SU-DHL-6 (cell line): ENCODE results near the gene MECR.

ENCODE experiments used
- H2AFZ ChIP-seq: fragments of 200-600 bp; sonication (generic); 2 replicates; pipeline ENCODE4 v1.6.1; 2014; ENCODE audit warnings: low read depth, mild to moderate bottlenecking, moderate library complexity, mixed read lengths, antibody characterized with exemption, low read length; ENCODE audit not compliant: severe bottlenecking
- H3F3A ChIP-seq: fragments of 200-600 bp; shearing (Covaris generic); 2 replicates; pipeline ENCODE4 v1.6.0; 2016; ENCODE audit warnings: antibody characterized with exemption, mild to moderate bottlenecking; ENCODE audit not compliant: insufficient read depth
- H3K27ac ChIP-seq: fragments of 200-600 bp; sonication (generic); 2 replicates; pipeline ENCODE4 v1.5.1; 2016; ENCODE audit warnings: low read depth, mild to moderate bottlenecking, low read length, moderate library complexity, mixed read lengths
- H3K27me3 ChIP-seq: fragments of 200-600 bp; sonication (generic), shearing (Covaris generic); 2 replicates; pipeline ENCODE4 v1.6.0; 2014; ENCODE audit warnings: mild to moderate bottlenecking, low read length
- H3K36me3 ChIP-seq: fragments of 200-600 bp; sonication (generic); 2 replicates; pipeline ENCODE4 v1.6.1; 2014; ENCODE audit warnings: mild to moderate bottlenecking, low read length, mixed read lengths
- H3K4me2 ChIP-seq: fragments of 300-600, 200-600 bp; shearing (Covaris generic), sonication (generic); 2 replicates; pipeline ENCODE4 v1.6.0; 2014; ENCODE audit warnings: low read length, low read depth, mild to moderate bottlenecking; ENCODE audit not compliant: poor library complexity, severe bottlenecking
- H3K4me3 ChIP-seq: fragments of 200-600 bp; sonication (generic); 2 replicates; pipeline ENCODE4 v1.5.1; 2014; ENCODE audit warnings: antibody characterized with exemption, low read length, mild to moderate bottlenecking, mixed read lengths; ENCODE audit not compliant: insufficient read depth, poor library complexity, severe bottlenecking
- H3K79me2 ChIP-seq: fragments of 200-600 bp; sonication (generic); 2 replicates; pipeline ENCODE4 v1.6.1; 2014; ENCODE audit warnings: mild to moderate bottlenecking, low read length, moderate library complexity; ENCODE audit not compliant: insufficient read depth
- H3K9ac ChIP-seq: fragments of 200-600 bp; sonication (generic); 2 replicates; pipeline ENCODE4 v1.7.0; 2014; ENCODE audit warnings: mild to moderate bottlenecking, low read length
- H3K9me2 ChIP-seq: fragments of 200-600 bp; sonication (generic); replicated peaks from 2 replicates; pipeline ENCODE4 v1.6.1; 2014; ENCODE audit warnings: low read length; ENCODE audit not compliant: insufficient read depth
- H3K9me3 ChIP-seq: fragments of 200-600 bp; sonication (generic); 2 replicates; pipeline ENCODE4 v1.6.1; 2014; ENCODE audit warnings: low read length, mixed read lengths; ENCODE audit not compliant: insufficient read depth
- H4K20me1 ChIP-seq: fragments of 200-600 bp; sonication (generic); 2 replicates; pipeline ENCODE4 v1.6.1; 2014; ENCODE audit warnings: low read depth, mild to moderate bottlenecking, antibody characterized with exemption, low read length, moderate library complexity, mixed read lengths
- EZH2phosphoT487 ChIP-seq: fragments of 200-600 bp; sonication (generic), shearing (Covaris generic); conservative IDR thresholded peaks from 2 replicates; pipeline ENCODE4 v1.6.1; 2018; ENCODE audit warnings: mild to moderate bottlenecking, antibody characterized with exemption, low read length, moderate library complexity, mixed read lengths
- TF ChIP-seq, protein P1 (sequence below): fragments of 200-600 bp; sonication (generic); IDR thresholded peaks from one replicate; pipeline ENCODE4 v1.5.1; 2017; ENCODE audit warnings: antibody characterized with exemption, mild to moderate bottlenecking, low read length, moderate library complexity; ENCODE audit not compliant: insufficient read depth, poor library complexity, severe bottlenecking

Gene MECR

DNA sequence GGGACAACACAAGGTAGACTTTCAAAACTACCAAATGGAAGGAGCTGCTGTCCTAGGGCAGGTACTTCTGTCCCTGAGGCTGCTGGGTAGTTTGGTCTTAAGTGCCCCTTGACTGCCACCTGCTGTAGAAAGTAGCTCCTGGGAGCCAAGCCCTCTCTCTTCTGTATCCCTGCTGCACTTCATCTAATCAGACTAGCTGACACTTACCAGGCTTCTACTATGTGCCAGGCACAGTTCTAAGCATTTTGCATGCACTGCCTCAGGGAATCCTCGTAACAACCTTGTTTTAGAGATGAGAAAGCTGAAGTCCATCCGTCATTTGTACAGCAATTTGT lies 33.2 kb downstream of the MECR start:
- no peaks in the 10 kb centered on the region for H3K36me3 ChIP-seq
- no peak overlapping the region for H3K4me3 ChIP-seq
- H3F3A ChIP-seq, result no peaks in the 10 kb centered on the region
- H3K9me2 ChIP-seq, result no peaks in the 10 kb centered on the region
- no peak for TF ChIP-seq EZH2phosphoT487
- TF ChIP-seq, protein P1, sequence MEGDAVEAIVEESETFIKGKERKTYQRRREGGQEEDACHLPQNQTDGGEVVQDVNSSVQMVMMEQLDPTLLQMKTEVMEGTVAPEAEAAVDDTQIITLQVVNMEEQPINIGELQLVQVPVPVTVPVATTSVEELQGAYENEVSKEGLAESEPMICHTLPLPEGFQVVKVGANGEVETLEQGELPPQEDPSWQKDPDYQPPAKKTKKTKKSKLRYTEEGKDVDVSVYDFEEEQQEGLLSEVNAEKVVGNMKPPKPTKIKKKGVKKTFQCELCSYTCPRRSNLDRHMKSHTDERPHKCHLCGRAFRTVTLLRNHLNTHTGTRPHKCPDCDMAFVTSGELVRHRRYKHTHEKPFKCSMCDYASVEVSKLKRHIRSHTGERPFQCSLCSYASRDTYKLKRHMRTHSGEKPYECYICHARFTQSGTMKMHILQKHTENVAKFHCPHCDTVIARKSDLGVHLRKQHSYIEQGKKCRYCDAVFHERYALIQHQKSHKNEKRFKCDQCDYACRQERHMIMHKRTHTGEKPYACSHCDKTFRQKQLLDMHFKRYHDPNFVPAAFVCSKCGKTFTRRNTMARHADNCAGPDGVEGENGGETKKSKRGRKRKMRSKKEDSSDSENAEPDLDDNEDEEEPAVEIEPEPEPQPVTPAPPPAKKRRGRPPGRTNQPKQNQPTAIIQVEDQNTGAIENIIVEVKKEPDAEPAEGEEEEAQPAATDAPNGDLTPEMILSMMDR, result peak; percentile 39
- H3K27me3 ChIP-seq, result no peaks in the 10 kb centered on the region
- no peaks in the 10 kb centered on the region for H3K79me2 ChIP-seq
- H3K4me2 ChIP-seq, result no peak overlapping the region
- H3K9ac ChIP-seq, result no peak overlapping the region
- no peak overlapping the region for H3K27ac ChIP-seq
- H4K20me1 ChIP-seq, result no peaks in the 10 kb centered on the region
- no peaks in the 10 kb centered on the region for H3K9me3 ChIP-seq
- no peak overlapping the region for H2AFZ ChIP-seq

DNA sequence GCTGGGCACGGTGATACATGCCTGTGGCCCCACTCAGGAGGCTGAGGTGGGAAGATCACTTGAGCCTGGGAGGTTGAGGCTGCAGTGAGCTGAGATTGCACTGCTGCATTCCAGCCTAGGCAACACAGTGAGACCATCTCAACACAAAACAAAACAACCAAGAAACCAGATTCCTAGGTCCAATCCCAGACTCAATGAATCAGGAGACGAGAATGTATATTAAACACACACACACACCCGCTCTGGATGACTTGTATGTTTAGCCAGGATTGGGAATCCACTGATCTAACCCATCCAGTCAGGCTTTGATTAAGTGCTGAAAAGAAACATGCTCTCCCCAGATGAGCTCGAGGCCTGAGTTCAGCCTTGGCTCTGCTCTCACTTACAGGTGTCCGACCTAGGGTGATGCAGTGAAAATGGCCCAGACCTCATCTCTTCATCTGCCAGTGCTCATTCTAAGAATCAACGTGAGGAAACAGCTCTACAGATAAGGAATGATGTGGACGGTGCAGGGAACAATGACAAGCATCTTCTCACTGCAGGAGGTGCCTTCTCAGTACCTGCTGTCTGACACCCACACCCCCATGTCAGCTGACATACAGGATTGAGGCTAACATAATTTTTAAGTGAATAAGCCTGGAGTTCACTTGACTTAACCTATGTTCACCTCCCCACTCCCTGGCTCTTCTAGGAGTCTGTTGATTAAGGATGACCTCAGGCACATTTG lies 33.7 kb downstream of the MECR start:
- Histone ChIP-seq H3K36me3 (no peaks in the 10 kb centered on the region), H3K9ac (no peak overlapping the region), H3K4me2 (no peak overlapping the region), H3K79me2 (no peaks in the 10 kb centered on the region), H2AFZ (no peak overlapping the region), H4K20me1 (no peaks in the 10 kb centered on the region), H3K9me2 (no peaks in the 10 kb centered on the region), H3K27ac (no peak overlapping the region), H3K4me3 (no peak overlapping the region), H3F3A (no peaks in the 10 kb centered on the region), H3K9me3 (no peaks in the 10 kb centered on the region), H3K27me3 (no peaks in the 10 kb centered on the region)
- no peak for TF ChIP-seq EZH2phosphoT487
- TF ChIP-seq, protein P1, result no peak

- Histone ChIP-seq H3K9me2 (no peaks in the 10 kb centered on the region), H3K27me3 (no peaks in the 10 kb centered on the region), H2AFZ (no peak overlapping the region), H3K9me3 (no peaks in the 10 kb centered on the region), H3K36me3 (no peaks in the 10 kb centered on the region), H3F3A (no peaks in the 10 kb centered on the region), H3K4me3 (no peak overlapping the region), H3K9ac (no peak overlapping the region), H4K20me1 (no peaks in the 10 kb centered on the region), H3K27ac (no peak overlapping the region), H3K79me2 (no peaks in the 10 kb centered on the region), H3K4me2 (no peak overlapping the region)
- no peak for TF ChIP-seq EZH2phosphoT487
- TF ChIP-seq, protein P1, result no peak
Measured at GRCh38 chr1:29195881-29196291, 34.8 kb downstream of the MECR start.
